ENCODE results near the gene VAV2.

Gene VAV2

GRCh38 chr9:133873009-133873408, 119.1 kb downstream of the VAV2 start:
- no peak for DNase-seq

DNA sequence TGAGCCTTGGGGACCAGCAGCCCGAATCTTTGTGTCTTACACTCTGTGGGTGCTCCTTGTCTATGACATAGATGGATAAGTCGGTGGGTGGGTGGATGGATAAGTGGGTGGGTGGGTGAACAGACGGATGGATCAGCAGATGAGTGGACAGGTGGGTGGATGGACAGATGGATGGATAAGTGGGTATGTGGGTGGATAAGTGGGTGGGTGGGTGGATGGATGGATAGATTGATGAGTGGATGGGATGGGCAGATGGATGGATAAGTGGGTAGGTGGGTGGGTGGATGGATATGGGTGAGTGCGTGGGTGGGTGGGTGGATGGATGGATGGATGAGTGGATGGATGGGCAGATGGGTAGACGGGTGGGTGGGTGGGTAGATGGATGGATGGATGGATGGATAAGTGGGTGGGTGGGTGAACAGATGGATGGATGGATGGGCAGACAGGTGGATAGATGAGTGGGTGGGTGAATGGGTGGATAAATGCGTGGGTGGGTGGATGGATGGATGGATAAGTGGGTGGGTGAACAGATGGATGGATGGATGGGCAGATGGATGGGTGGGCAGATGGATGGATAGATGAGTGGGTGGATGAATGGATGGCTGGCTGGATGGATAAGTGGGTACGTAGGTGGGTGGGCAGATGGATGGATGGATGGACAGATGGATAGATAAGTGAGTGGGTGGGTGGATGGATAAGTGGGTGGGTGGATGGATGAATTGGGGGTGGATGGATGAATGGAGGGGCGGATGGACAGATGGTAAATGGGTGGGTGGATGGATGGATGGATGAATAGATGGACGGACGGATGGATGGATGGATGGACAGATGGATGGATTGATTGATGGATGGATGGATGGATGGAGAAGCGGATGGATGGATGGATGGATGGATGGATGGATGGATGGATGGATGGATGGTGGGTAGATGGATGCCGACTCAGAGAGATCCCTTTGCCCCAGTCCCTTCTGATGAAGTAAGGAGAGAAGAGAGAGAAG, 121.2 kb downstream of the VAV2 start:
- DNase-seq: no peak

- DNase-seq: no peak
Observed at GRCh38 chr9:133869674-133870405, 122.3 kb downstream of the VAV2 start.

DNA sequence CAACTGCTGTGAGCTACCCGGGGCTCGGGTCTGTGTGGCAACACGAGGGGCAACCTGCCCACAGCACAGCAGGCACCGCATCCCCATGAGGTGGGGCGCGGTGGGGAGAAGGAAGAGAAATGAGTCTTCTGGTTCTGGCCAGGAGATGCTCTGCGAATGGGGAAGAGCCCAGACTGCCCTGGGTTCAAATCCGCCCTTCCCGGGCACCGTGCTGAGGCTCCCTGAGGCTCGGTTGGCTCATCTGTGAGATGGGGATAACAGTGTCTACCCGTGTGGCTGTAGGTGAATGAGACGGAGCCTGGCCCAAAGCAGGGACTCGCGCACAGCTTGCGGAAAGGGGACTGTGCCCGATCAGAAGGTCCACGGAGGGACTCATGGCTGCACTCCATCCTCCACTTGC, 123.9 kb downstream of the VAV2 start:
- DNase-seq: no peak

- no peak for DNase-seq
Observed at GRCh38 chr9:133866946-133867345, 125.2 kb downstream of the VAV2 start.

GRCh38 chr9:133864011-133864410, 128.1 kb downstream of the VAV2 start:
- no peak for DNase-seq

- no peak for DNase-seq
Observed at GRCh38 chr9:133863257-133863592, 128.9 kb downstream of the VAV2 start.

GRCh38 chr9:133862585-133863256, 129.4 kb downstream of the VAV2 start:
- no peak for DNase-seq

- no peak for DNase-seq
Observed at GRCh38 chr9:133861692-133862091, 130.4 kb downstream of the VAV2 start.

GRCh38 chr9:133861086-133861485, 131.0 kb downstream of the VAV2 start:
- DNase-seq: no peak

DNA sequence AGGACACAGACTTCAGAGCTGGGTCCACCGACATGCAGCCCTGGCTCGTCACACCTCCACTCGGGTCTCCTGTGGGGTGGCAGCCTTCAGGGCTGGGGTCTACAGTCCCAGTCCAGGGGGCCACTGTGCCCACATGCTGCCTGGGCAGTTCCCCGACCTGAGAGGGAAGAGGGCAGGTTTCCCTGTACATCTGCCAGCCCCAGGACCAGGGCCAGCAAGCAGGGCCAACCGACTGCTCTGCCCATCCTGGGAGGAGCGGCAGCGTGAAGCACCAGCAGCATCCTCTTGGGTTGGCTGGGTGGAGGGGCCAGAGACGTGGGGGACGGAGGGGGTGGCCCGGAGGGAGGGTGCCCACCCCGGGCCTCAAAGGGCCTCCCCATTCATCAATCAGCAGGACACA, 133.4 kb downstream of the VAV2 start:
- no peak for DNase-seq

- no peak for DNase-seq
Observed at GRCh38 chr9:133857639-133858038, 134.5 kb downstream of the VAV2 start.

GRCh38 chr9:133856798-133857197, 135.3 kb downstream of the VAV2 start:
- DNase-seq: no peak

GRCh38 chr9:133855802-133856521, 136.2 kb downstream of the VAV2 start:
- DNase-seq: no peak

- no peak for DNase-seq
Observed at GRCh38 chr9:133855371-133855770, 136.8 kb downstream of the VAV2 start.

GRCh38 chr9:133854765-133855164, 137.4 kb downstream of the VAV2 start:
- no peak for DNase-seq

DNA sequence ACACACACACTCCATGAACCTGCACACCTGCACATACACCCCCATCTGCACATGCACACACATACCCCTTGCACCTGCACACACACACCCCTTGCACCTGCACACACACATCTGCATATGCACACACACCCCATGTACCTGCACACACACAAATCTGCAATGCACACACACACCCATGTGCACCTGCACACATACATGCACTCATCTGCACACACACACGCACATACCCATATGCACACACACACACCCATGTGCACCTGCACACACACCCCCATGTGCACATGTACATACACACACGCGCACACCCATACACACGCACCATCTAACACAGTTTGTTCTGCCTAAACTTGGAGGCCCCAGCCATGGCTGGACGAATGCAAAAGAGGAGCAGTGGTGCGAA, 138.1 kb downstream of the VAV2 start:
- DNase-seq: no peak

DNA sequence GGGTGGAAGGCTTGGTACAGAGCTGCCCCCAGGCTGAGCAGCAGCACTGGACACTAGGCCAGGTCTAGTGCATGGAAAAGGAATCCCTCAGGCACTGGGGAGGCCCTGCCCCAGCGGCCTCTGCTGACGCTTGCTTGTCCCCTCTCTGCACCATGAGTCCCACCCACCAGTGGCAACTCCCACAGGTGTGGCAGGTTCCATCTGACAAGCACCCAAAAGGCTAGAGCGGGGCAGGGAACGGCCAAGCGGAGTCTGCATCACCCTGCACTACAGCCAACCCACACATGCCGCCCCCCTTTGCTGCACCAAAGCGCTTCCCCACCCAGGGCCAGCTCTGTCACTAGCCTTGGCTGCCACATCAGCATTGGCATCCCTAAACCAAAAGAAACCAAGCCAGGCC, 138.8 kb downstream of the VAV2 start:
- no peak for DNase-seq

GRCh38 chr9:133852431-133852830, 139.7 kb downstream of the VAV2 start:
- no peak for DNase-seq

- no peak for DNase-seq
Observed at GRCh38 chr9:133851693-133852092, 140.4 kb downstream of the VAV2 start.

DNA sequence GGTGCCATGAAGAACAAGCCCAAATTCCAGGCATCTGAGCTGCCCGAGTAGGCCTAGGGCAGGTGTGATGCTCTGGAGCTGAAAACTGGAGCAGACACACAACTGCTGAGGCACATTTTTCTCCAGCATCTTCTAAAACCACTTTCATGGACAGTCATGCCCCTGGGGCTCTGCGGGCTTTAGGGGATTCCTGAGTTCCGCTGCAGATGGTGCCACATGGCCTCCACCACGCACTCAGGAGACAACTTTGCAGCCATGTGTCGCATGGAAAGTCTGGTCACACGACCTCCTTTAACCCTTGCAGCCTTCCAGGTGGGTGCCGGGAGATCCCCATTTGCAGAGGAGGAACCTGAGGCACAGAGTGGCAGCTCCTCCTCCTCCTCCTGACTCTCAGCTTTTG, 141.2 kb downstream of the VAV2 start:
- no peak for DNase-seq

DNA sequence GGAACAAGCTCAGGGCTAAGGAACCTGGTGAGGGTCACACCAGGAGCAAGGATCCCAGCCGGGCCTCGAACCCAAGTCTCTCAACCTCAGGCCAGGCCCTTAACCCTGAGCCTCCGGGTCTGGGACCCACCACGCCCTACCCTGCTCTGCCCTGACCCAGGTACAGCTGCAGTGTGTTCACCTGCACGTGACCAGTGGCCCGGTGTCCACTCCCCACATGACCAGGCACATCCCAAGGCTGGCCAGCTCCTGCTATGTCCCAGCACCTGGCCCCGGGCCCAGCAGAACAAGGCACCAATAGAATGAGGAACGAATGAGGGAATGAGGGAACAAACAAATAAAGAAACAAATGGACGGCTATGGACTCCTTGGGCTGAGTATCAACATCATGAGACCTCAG, 142.0 kb downstream of the VAV2 start:
- no peak for DNase-seq

DNA sequence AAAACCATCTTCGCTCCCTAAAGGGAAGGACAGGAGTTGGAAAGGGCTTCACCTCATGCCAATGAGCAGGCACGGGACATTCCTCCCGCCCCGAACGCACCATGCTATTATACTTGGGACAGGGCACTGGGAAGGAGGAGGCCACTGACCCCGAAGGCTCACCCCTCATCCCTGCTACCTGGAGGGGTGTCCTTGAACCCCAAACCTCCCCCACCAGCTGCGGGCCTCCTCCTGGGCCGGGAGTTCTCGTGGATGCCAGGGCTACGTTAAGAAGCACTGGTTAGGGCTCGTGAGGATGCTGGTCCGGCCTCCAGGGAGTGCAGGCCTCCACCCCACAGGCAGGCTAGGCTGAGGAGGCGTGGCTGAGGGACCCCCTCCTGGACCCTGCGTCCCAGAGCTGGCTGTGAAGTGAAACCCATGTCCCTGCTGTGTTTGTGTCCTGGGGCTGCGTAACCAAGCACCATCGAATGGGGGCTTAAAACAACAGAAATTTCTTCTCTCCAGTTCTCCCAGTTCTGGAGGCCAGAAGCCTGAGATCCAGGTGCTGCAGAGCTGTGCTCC, 142.9 kb downstream of the VAV2 start:
- DNase-seq: no peak
